NOMO-1 treated with dmso at 0.1 percent for 144 hours (cell line): ENCODE measurements around the gene NXPH3.

Experiments
- DNase-seq: peaks from one replicate; lab custom pipeline; 2025; ENCODE audit not compliant: unreplicated experiment; lab: John Stamatoyannopoulos, UW

The NXPH3 gene

GRCh38 chr17:49588726-49589576, 13.3 kb downstream of the NXPH3 start:
- DNase-seq = no peak

DNA sequence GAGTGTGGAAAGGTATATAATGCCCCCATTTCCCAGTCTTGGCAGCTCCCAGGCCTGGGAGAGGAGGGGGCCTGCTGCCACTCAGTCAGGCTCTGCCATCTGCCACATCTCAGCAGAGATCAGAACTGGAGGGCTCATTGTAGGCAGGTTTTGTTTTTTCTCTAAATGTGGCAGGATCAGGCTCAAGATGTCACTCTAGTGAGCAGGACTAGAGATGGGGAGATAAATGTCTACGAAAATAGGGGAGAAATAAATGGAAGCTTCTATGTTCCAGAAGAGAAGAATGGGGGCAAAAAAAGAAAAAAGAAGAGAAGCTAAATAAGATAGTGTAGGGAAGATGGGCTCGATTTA, 13.9 kb downstream of the NXPH3 start:
- DNase-seq = no peak

DNA sequence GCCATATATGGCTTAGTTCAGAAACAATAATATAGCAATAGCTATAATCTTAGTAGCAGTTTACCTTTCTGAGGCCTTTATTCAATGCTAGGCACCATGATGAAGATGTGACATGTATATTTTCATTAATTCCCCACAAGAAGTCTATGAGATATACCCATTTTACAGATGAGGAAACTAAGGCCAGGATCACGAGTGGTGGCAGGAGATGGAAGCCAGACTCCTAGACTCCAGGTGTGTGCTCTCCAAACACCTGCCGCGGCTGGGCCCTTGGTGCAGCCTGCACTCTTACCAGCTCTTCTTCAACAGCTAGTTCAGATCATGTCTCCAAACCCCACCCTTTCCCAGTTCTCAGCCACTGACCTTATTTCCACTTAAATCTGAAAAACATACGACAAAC, 15.2 kb downstream of the NXPH3 start:
- no peak for DNase-seq

DNA sequence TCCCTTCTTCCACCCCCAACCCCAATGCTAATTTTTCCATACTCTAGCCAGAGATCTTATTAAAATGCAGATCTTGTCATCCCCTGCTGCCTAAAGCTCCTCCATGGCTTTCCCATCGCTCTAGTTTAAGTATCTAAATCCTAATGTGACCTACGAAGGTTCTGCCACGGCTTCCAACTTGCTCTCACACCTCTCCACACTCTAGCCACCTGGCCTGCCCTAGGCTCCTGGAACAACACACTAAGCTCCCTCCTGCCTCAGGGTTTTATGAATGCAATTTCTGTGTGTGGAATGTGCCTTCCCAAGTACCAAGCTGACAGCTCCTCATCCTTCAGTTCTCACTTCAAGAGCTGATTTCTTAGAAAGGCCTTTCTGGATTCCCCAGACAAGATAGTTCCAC, 16.6 kb downstream of the NXPH3 start:
- DNase-seq = no peak

GRCh38 chr17:49595328-49595727, 19.7 kb downstream of the NXPH3 start:
- no peak for DNase-seq

- no peak for DNase-seq
These were observed 20.3 kb downstream of the NXPH3 start for GRCh38 chr17:49595980-49596379.

DNA sequence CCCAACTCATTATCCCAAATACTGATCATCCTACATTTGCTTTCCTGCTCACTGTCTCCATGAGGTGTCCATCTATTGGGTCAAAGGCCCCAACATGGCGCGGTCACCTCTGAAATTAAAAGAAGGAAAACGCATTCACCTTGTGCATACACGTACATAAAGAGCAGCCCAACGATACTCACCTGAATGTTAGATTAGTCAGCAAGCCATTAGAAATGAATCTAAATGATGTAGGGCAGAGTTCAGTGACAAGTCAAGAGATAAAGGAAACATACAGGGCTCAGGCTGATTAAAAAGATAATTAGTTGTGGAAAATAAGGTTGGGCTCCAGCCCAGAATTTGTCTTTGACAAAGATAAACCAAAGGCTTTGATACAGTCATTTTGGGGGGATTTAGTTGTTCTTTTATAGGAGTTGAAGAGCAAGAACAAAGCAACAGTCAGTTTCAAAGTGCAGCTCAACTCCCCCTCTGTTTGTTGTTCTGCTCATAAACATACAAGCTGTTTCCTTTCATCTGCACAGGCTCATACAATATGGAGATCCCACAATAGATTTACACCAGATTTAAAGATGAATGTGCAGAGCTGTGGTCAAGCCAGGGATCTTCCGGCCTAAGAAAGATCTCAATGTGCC, 21.1 kb downstream of the NXPH3 start:
- DNase-seq = no peak

DNA sequence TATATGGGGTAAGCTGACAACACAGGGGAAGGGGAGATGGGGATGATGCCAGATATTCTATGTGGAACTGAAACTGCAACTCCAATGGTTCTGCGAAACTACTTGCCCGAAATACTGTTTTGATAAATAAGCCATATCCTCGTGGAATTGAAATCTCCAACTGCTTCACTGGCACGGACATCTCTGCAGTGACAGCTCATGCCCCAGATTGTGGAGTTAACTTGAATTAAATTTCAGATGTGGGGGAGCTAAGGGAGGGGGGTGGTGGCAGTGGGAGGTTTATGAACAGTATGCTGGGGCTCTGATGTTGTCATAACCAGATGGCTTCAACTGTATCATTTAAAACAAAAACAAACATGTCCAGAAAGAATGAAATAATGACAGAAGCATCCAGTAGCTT, 21.8 kb downstream of the NXPH3 start:
- no peak for DNase-seq

DNA sequence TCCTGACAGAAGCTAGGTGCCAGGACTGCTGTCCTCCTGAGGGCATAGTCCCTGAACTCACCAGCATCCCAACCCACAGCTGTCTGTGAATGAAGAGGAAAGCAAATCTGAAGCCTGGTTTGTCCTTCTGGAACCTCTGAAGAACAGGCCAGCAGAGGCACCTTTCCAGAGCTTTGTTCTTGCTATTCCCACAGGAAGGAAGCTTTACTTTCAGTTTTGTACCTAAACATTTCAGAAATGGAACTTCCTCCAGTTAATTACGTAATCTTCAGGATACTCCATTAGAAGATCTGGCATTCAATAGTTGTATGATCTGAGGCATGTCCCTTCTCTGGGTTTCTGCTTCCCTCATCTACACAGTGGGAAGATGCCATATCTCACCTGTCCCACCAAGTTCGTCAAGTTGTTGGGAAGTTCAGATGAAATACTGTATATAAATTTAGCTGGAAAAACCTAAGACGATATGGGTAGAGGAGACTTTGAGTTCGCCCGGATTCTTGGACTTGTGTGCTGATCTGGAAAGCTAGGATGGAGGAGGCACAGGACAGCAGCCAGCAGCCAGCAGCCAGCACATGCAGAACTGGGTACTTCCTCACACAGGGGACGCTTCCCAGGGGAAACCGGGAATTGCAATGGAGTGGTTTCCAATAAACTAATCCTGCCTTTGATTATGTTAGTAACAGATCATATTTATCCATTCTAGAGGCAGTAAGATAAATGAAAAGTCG, 22.4 kb downstream of the NXPH3 start:
- no peak for DNase-seq

- no peak for DNase-seq
These were observed 23.2 kb downstream of the NXPH3 start for GRCh38 chr17:49598918-49599317.

DNA sequence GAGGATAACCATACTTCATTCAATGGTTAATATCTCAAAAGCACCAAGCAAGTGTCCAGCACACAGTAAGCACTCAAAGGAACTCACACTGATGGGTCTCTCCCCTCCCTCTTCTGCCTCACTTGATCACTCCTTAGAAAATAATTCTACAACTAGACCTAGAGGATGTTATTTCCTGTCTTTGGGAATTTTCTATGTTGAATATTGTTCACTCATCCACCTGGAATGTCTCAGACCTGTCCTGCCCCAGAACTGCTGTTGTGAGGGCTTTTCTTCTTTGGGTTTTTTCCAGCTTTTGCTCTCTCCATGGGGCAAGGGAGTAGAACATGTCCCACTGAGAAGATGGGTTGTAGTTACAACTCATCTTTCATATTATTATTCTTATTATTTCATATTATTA, 25.3 kb downstream of the NXPH3 start:
- DNase-seq = no peak

GRCh38 chr17:49602783-49603182, 27.1 kb downstream of the NXPH3 start:
- no peak for DNase-seq

DNA sequence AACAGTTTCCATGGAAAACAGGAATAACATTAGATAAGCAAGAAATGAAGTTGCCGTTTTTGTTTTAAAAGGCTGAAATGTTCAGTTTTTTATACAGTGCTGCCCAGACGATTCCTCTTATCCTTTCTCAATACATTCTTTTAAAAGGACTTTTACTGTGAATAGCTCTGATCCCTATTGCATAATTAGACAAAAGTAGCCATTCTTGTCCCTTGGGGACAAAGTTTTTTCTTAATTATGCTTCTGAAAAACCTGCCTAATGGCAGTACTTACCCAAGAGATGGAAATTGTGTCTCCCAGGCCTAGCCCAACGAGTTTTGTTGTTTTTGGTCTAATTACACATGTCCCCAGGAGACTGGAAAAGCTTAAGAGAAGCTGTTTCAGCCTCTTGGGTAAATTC, 27.6 kb downstream of the NXPH3 start:
- no peak for DNase-seq

DNA sequence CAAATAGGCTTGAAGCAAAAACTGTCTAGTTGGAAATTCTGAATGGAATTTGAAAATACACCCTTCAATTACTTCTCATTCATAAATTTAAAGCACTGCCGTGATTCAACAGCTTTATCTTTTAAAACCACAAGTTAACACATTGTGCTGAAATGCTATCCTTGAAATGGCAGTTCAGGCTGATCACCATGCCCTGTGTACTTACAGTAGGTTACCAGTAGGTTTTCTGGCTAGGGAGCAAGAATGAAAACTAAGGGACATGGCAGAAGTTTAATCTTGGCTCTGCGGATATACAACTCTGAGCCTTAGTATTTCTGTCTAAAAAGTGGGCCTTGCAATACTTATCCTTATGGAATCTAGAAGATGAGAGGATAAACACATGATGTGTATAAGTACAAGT, 28.0 kb downstream of the NXPH3 start:
- no peak for DNase-seq

- no peak for DNase-seq
These were observed 28.7 kb downstream of the NXPH3 start for GRCh38 chr17:49604314-49604869.

DNA sequence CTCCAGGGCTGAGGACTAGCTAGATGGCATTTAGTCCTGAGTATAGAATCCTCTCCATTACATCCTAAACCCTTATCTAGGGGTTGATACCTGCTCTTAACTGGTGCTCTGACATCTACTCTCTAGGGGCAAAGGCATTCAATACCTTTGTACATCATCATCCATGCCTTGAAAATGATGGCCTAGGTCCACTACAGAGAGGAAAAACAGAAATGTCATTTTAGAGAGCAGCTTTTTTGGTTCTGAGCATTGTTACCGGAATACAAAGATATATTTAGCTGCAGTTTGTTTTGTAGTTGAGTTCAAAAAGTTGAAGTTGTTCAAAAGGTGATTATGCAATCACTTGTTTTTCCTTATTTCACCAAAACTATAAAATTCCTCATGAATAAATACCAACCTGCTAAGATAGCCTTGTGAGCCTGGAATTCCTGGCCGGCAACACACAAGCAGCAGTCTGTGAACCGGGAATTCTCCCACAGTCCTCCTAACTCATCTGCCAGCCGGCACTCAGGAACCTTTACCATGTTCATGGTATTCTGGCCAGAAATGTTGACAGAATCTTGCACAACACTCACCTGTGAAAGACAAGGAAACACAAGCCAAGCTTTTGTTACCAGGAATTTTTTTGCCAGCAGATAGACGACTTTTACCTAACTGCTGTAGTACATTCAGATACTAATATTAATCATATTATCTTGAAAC, 35.4 kb downstream of the NXPH3 start:
- DNase-seq = no peak

DNA sequence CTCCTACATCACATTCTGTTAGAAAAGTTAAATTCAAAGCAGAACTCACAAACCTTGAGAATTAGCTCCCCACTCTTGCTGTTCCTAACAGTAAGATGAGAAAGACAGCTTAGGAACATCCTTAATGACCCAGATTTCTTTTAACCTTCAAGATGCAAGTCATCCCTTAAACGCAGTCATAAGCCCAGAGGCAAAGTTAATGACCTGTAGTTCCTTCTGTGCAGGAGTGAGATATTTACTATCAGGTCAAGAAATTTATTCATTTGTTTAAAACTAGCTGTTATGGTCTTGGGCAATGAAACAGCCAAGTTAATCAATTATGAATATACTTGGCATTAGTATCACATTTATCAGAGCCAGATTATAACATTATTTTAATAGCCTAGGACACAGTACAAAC, 37.1 kb downstream of the NXPH3 start:
- DNase-seq = no peak

DNA sequence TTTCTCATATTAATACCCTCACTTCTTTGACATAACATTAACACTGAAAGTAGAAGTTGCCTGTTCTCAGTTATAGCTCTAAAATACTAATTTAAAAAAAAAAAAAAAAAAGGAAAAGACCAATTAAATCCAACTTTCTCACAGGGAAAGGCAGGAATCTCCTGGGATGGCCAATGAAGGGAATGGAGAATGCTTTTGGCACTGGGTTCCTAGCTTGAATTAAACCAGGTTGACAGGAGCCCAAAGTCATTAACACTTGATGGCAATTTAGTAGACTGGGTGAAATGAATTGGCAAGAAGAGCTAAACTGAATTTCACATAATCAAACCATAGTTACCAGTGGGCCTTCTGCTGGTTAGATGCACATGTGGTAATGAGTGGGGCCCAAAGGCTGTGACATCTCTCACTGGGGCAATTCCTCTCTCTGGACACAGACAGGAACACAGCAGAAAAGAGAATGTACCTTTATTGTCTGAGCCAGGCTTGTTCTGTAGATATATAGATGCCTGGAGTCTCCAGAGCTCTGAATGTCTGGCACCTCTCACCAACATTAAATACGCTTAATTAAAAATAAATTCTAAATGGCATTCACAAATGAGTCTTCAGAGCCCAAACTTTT, 37.6 kb downstream of the NXPH3 start:
- DNase-seq = no peak

GRCh38 chr17:49616086-49616485, 40.4 kb downstream of the NXPH3 start:
- DNase-seq = no peak

- DNase-seq = no peak
These were observed 41.0 kb downstream of the NXPH3 start for GRCh38 chr17:49616601-49617131.
